Lung (tissue), 12 donors: ENCODE measurements around the gene SLX9. TPM values are rescaled to one million over a fixed set of nuclear protein-coding genes. Genes with fewer than 3 reads are reported as not detected.

Source experiments
- ATAC-seq: fragments of 200-7000 bp; cut with Tn5 transposase; one replicate; pipeline ENCODE4 v1.9.1; 2020; ENCODE audit warnings: moderate number of reproducible peaks; ENCODE audit not compliant: insufficient read depth, low FRiP score
- DNase-seq, 3 donors: peaks; one replicate each; pipeline ENCODE4 v3.0.0-alpha.2; 2013 to 2017
- H3K27ac ChIP-seq, 2 donors: one replicate each; pipeline ENCODE4 v1.5.1; 2013; ENCODE audit warnings: mild to moderate bottlenecking in 2 of 2, moderate library complexity in 2 of 2, control low read depth in 1 of 2, inconsistent platforms in 1 of 2, low read depth in 1 of 2, low read length in 1 of 2
- H3K27me3 ChIP-seq, 3 donors: one replicate each; pipeline ENCODE4 v1.5.1; 2013; ENCODE audit warnings: low read length in 2 of 3; ENCODE audit not compliant: control insufficient read depth in 3 of 3, insufficient read depth in 3 of 3
- H3K36me3 ChIP-seq, 4 donors: one replicate each; pipeline ENCODE4 v1.5.1; 2013; ENCODE audit warnings: low read length in 4 of 4, mild to moderate bottlenecking in 1 of 4, moderate library complexity in 1 of 4; ENCODE audit not compliant: control insufficient read depth in 4 of 4, insufficient read depth in 4 of 4
- H3K4me1 ChIP-seq, 5 donors: one replicate each; pipeline ENCODE4 v1.5.1; 2013; ENCODE audit warnings: low read length in 5 of 5, mild to moderate bottlenecking in 2 of 5, moderate library complexity in 1 of 5; ENCODE audit not compliant: control insufficient read depth in 5 of 5, insufficient read depth in 5 of 5
- H3K4me3 ChIP-seq: one replicate; pipeline ENCODE4 v1.5.1; 2013; ENCODE audit warnings: mild to moderate bottlenecking, control low read depth, moderate library complexity
- H3K9ac ChIP-seq, 2 donors: one replicate each; pipeline ENCODE4 v1.5.1; 2013; ENCODE audit warnings: low read length in 2 of 2, control low read depth in 1 of 2; ENCODE audit not compliant: insufficient read depth in 1 of 2
- H3K9me3 ChIP-seq, 4 donors: one replicate each; pipeline ENCODE4 v1.5.1; 2013; ENCODE audit warnings: low read length in 3 of 4, mild to moderate bottlenecking in 1 of 4, moderate library complexity in 1 of 4; ENCODE audit not compliant: control insufficient read depth in 4 of 4, insufficient read depth in 3 of 4
- WGBS, 2 donors: extraction: QIAGEN DNeasy Blood & Tissue Kit; methylation state at CpG; one replicate each; pipeline ENCODE4 v1.1.7; 2013; 5-methylcytosine and 5-hydroxymethylcytosine counted together
- polyA plus RNA-seq, 2 donors: library from polyadenylated mRNA; stranded (reverse); fragments of 200-250 nt; gene quantifications; one replicate each; pipeline ENCODE4 v1.2.1, GENCODE V29; 2013
- total RNA-seq, 2 donors: library from RNA; depleted of rRNA in 1 of 2; stranded (reverse); fragments of >200 nt in 1 of 2; gene quantifications; one replicate each; pipeline ENCODE4 v1.2.1, GENCODE V29; 2014 to 2021
- TF ChIP-seq, protein P1 (sequence below): IDR thresholded peaks from 2 replicates; pipeline ENCODE4 v1.5.1; 2012; ENCODE audit warnings: mild to moderate bottlenecking; ENCODE audit errors: control extremely low read depth, extremely low read depth
- donor health status: control.
- donor health status: control.
- donor health status: Bipolar disorder and iron deficiency.
- donor health status: healthy.
- donor health status: DM: yes; HTN: yes; CAD: no.

Gene SLX9
- total and polyA plus RNA-seq, 4 donors = 10.3 to 36.9 (median 27.0) TPM

DNA sequence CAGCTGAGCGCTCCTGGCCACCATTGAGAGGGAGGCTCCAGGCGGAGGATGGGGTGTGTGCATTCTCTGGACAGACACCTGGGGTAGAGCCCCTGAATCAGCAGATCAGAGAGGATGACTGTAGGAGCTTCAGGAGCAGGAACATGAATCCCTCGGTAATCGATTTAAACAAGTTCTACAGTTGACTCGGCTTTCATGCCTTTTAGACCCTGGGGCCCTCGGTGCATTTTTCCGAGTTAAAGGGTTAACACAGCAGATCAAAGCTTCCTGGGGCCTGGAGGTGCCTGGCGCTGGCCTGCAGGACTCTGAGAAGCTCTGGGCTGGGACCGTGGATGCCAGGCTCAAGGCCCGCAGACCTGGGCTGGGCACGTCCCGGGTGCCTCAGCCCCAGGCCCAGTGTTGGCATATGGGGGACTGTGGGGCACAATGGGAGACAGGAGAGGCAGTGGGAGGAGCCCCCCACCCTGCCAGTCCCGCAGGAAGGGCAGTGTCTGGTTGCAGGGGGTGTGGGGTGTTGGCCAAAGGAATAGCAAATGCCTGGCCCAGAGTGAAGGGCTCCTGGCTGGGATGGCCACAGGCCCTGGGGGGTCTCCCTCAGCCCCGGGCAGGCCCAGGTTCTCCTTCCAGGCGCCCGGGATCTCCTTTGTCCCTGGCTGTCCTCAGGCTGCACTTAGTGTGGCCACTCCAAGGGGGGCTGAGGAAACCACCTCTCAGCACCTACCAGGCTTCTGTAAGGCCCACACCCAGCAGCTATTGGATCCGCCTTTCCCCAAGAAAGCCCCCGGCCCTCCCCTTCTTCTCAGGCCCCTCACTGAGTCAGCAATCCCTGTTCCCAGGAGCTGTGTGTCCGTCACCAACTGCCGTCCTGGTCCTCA lies 40.1 kb downstream of the SLX9 start:
- H3K36me3 ChIP-seq = peaks cover 0 to 16% (median 0%) of the 10 kb centered on the region in 4 donors
- no peaks in the 10 kb centered on the region for H3K27me3 ChIP-seq
- H3K9me3 ChIP-seq = no peaks in the 10 kb centered on the region
- WGBS, 2 donors = 87 to 92% methylated on average over 20 of the region's 20 CpGs
- H3K9ac ChIP-seq = no peak overlapping the region
- peaks cover 0 to 37% (median 0%) of the 10 kb centered on the region in 5 donors for H3K4me1 ChIP-seq
- no peak for DNase-seq
- ATAC-seq = no peak
- H3K4me3 ChIP-seq = no peak overlapping the region
- TF ChIP-seq, protein P1, sequence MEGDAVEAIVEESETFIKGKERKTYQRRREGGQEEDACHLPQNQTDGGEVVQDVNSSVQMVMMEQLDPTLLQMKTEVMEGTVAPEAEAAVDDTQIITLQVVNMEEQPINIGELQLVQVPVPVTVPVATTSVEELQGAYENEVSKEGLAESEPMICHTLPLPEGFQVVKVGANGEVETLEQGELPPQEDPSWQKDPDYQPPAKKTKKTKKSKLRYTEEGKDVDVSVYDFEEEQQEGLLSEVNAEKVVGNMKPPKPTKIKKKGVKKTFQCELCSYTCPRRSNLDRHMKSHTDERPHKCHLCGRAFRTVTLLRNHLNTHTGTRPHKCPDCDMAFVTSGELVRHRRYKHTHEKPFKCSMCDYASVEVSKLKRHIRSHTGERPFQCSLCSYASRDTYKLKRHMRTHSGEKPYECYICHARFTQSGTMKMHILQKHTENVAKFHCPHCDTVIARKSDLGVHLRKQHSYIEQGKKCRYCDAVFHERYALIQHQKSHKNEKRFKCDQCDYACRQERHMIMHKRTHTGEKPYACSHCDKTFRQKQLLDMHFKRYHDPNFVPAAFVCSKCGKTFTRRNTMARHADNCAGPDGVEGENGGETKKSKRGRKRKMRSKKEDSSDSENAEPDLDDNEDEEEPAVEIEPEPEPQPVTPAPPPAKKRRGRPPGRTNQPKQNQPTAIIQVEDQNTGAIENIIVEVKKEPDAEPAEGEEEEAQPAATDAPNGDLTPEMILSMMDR = no peak
- no peak overlapping the region for H3K27ac ChIP-seq

GRCh38 chr21:44980562-44981489 lies 41.0 kb downstream of the SLX9 start:
- Histone ChIP-seq H3K4me1 (peaks cover 0 to 46% (median 0%) of the 10 kb centered on the region in 5 donors), H3K36me3 (peaks cover 0 to 8% (median 0%) of the 10 kb centered on the region in 4 donors), H3K9ac (no peak overlapping the region), H3K9me3 (no peaks in the 10 kb centered on the region), H3K27me3 (no peaks in the 10 kb centered on the region), H3K27ac (no peak overlapping the region), H3K4me3 (no peak overlapping the region)
- ATAC-seq (no peak), DNase-seq (no peak)
- WGBS, 2 donors = 78 to 87% methylated on average over 34 to 38 of the region's 38 CpGs
- TF ChIP-seq, protein P1 = no peak

DNA sequence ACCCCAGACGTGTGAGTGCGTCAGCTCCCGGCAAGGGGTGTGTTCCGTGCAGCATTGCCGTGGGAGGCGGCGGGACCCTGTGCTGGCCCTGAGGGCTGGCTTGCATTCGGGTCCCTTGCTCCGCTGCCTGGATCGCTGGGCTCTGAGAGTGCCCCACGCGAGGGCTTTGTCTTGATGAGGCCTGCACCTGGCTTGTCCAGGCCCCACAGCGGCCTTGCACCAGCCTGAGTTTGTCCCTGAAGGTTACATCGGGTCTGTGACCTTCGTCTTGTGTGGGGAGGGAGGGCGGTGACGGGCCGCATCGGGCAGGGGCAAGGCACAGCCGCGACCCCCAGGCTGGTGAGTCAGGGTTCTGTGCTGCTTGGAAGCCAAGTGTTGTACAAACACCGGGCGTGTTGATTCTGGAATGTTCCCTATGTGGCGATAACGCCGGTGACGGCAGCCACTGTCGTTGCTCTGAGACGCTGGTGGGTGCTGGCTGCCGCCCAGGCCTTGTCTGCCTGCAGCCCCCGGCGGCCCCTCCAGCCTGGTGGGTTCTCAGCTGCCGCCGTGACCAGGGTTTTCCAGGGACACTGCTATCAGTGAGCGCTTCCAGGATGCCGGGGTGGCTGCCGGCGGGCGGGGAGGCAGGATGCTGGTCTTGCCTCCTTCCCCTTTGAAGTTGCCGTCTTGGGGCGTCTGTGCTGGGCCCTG lies 42.9 kb downstream of the SLX9 start:
- Histone ChIP-seq H3K27ac (peak overlapping the region; percentile 35 to 51), H3K9ac (no peak overlapping the region), H3K4me1 (peaks cover 0 to 58% (median 0%) of the 10 kb centered on the region in 5 donors), H3K27me3 (no peaks in the 10 kb centered on the region), H3K36me3 (peaks cover 0 to 3% (median 0%) of the 10 kb centered on the region in 4 donors), H3K9me3 (no peaks in the 10 kb centered on the region), H3K4me3 (no peak overlapping the region)
- no peak for ATAC-seq
- TF ChIP-seq, protein P1 = no peak
- DNase-seq = peak; percentile 73 to 88 (median 75)
- WGBS, 2 donors = 57 to 69% methylated on average over 40 to 41 of the region's 41 CpGs
